Neutrophil (primary cell): ENCODE data around the gene GNG10.
"Not testable (repeated sequence)": the region's sequence is repeated elsewhere in the genome, so short reads cannot be mapped to it uniquely, and the experiment has no call there.

ENCODE experiments used
- H3K27ac ChIP-seq: fragments of 200-600 bp; sonication (generic); 2 replicates; pipeline ENCODE4 v1.5.1; 2016; ENCODE audit warnings: mild to moderate bottlenecking, moderate library complexity
- H3K27me3 ChIP-seq: fragments of 200-600 bp; sonication (generic); 2 replicates; pipeline ENCODE4 v1.6.0; 2016; ENCODE audit warnings: mild to moderate bottlenecking
- H3K36me3 ChIP-seq: fragments of 200-600 bp; sonication (generic); 2 replicates; pipeline ENCODE4 v1.5.1; 2017
- H3K4me1 ChIP-seq, 2 experiments: fragments of 200-600 bp in 1 of 2; sonication (generic) in 1 of 2; 1 replicate in 1 of 2; 2 replicates in 1 of 2; pipeline versions ENCODE4 v1.5.1 to v1.6.1; 2013 to 2016; ENCODE audit warnings: low read depth in 1 of 2, low read length in 1 of 2, mild to moderate bottlenecking in 1 of 2, moderate library complexity in 1 of 2; ENCODE audit not compliant: control insufficient read depth in 1 of 2, insufficient read depth in 1 of 2
- H3K4me3 ChIP-seq, 2 experiments: fragments of 200-600 bp in 1 of 2; sonication (generic) in 1 of 2; 1 replicate in 1 of 2; 2 replicates in 1 of 2; pipeline ENCODE4 v1.5.1; 2013 to 2016; ENCODE audit warnings: low read depth in 1 of 2, low read length in 1 of 2, mild to moderate bottlenecking in 1 of 2, moderate library complexity in 1 of 2
- H3K9me3 ChIP-seq: fragments of 200-600 bp; sonication (generic); 2 replicates; pipeline ENCODE4 v1.5.1; 2016
- CTCF ChIP-seq: fragments of 200-600 bp; sonication (generic); IDR thresholded peaks from 2 replicates; pipeline ENCODE4 v1.5.1; 2016; ENCODE audit warnings: antibody characterized with exemption

The GNG10 gene

GRCh38 chr9:111661150-111661801 lies at the start of gene GNG10:
GNG10 (plus strand) TSS chr9:111661605; CDS start chr9:111661635, 30 bp downstream.
- Histone ChIP-seq H3K4me3 (peak within 1 kb of the TSS; percentile 74 to 87), H3K9me3 (no peaks in the 10 kb centered on the region), H3K36me3 (peaks cover 10% of the 10 kb centered on the region), H3K27ac (peak within 1 kb of the TSS; percentile 92), H3K27me3 (peaks cover 9% of the 10 kb centered on the region), H3K4me1 (peaks cover 26 to 40% of the 10 kb centered on the region in 2 experiments)
- TF ChIP-seq CTCF, result no peak

GRCh38 chr9:111613436-111614040 lies 47.9 kb upstream of the GNG10 start:
- peaks cover 48% of the 10 kb centered on the region for H3K27me3 ChIP-seq
- H3K9me3 ChIP-seq, result no peaks in the 10 kb centered on the region
- no peaks in the 10 kb centered on the region for H3K4me1 ChIP-seq
- no peak for TF ChIP-seq CTCF
- no peaks in the 10 kb centered on the region for H3K36me3 ChIP-seq
- H3K4me3 ChIP-seq, result no peak overlapping the region
- H3K27ac ChIP-seq, result no peak overlapping the region

GRCh38 chr9:111615928-111616327 lies 45.5 kb upstream of the GNG10 start:
- Histone ChIP-seq H3K4me1 (no peaks in the 10 kb centered on the region), H3K4me3 (no peak overlapping the region), H3K36me3 (no peaks in the 10 kb centered on the region), H3K27ac (no peak overlapping the region), H3K27me3 (peaks cover 30% of the 10 kb centered on the region), H3K9me3 (no peaks in the 10 kb centered on the region)
- no peak for TF ChIP-seq CTCF

GRCh38 chr9:111617349-111617748 lies 44.1 kb upstream of the GNG10 start:
- peaks cover 26% of the 10 kb centered on the region for H3K27me3 ChIP-seq
- H3K4me3 ChIP-seq, H3K4me1 ChIP-seq, H3K9me3 ChIP-seq, H3K36me3 ChIP-seq, H3K27ac ChIP-seq: not testable (repeated sequence)

GRCh38 chr9:111621895-111622480 lies 39.4 kb upstream of the GNG10 start:
- H3K27ac ChIP-seq, result no peak overlapping the region
- H3K9me3 ChIP-seq, result no peaks in the 10 kb centered on the region
- H3K4me3 ChIP-seq, result no peak overlapping the region
- TF ChIP-seq CTCF, result peak; percentile 15
- no peaks in the 10 kb centered on the region for H3K36me3 ChIP-seq
- H3K27me3 ChIP-seq, result peaks cover 27% of the 10 kb centered on the region
- no peaks in the 10 kb centered on the region for H3K4me1 ChIP-seq

- no peak overlapping the region for H3K27ac ChIP-seq
- H3K4me3 ChIP-seq, result no peak overlapping the region
- H3K27me3 ChIP-seq, result peaks cover 27% of the 10 kb centered on the region
Measured at GRCh38 chr9:111622626-111623025, 38.8 kb upstream of the GNG10 start.

More at GRCh38 chr9:111622626-111623025, 38.8 kb upstream of the GNG10 start:
- H3K36me3 ChIP-seq, result no peaks in the 10 kb centered on the region
- no peaks in the 10 kb centered on the region for H3K4me1 ChIP-seq
- TF ChIP-seq CTCF, result no peak
- H3K9me3 ChIP-seq, result no peaks in the 10 kb centered on the region
